B cell (primary cell): Measurements from ENCODE around the gene ZPLD1. TPM values are rescaled to one million over a fixed set of nuclear protein-coding genes. Genes with fewer than 3 reads are reported as not detected.

Experiments
- ATAC-seq: fragments of 200-7000 bp; cut with Tn5 transposase; one replicate; pipeline ENCODE4 v1.10.0; 2021; ENCODE audit warnings: low read depth, mild to moderate bottlenecking, moderate number of reproducible peaks, moderate library complexity
- CTCF ChIA-PET: fragments of 350-600 bp; sonication (Branson Sonifier 250); formaldehyde crosslinking; loops from one replicate; lab custom pipeline; 2021; ENCODE audit warnings: antibody characterized with exemption, inconsistent platforms; lab: Charles Lee
- POLR2A ChIA-PET: fragments of 350-600 bp; sonication (Branson Sonifier 250); formaldehyde crosslinking; loops from one replicate; lab custom pipeline; 2021; ENCODE audit warnings: antibody characterized with exemption; lab: Charles Lee
- DNase-seq: peaks from one replicate; pipeline ENCODE4 v3.0.0; 2013
- H2AFZ ChIP-seq: 2 replicates; pipeline ENCODE4 v1.6.1; 2012; ENCODE audit warnings: mild to moderate bottlenecking, low read depth, low read length; ENCODE audit not compliant: insufficient read depth, poor library complexity, severe bottlenecking
- H3K27ac ChIP-seq, 2 donors: 1 replicate in 1 of 2; 2 replicates in 1 of 2; pipeline ENCODE4 v1.5.1; 2012 to 2013; ENCODE audit warnings: low read length in 2 of 2, mild to moderate bottlenecking in 2 of 2, moderate library complexity in 1 of 2
- H3K27me3 ChIP-seq, 4 experiments: fragments of 200-600 bp in 1 of 4; sonication (generic) in 1 of 4; replicated peaks in 1 of 4; 1 replicate in 2 of 4; 2 replicates in 2 of 4; pipeline versions ENCODE4 v1.6.1 to v1.7.0; 2013 to 2016; ENCODE audit warnings: low read length in 3 of 4, mild to moderate bottlenecking in 2 of 4, mixed read lengths in 1 of 4, moderate library complexity in 1 of 4; ENCODE audit not compliant: insufficient read depth in 4 of 4, control insufficient read depth in 3 of 4; ENCODE audit errors: control extremely low read depth in 1 of 4
- H3K36me3 ChIP-seq, 2 experiments: replicated peaks in 1 of 2; 1 replicate in 1 of 2; 2 replicates in 1 of 2; pipeline versions ENCODE4 v1.6.1 to v1.7.1; 2013; ENCODE audit warnings: low read length in 1 of 2; ENCODE audit not compliant: insufficient read depth in 2 of 2, control insufficient read depth in 1 of 2; ENCODE audit errors: control extremely low read depth in 1 of 2, extremely low read depth in 1 of 2
- H3K4me1 ChIP-seq, 2 donors: fragments of 200-600 bp in 1 of 2; sonication (generic) in 1 of 2; 1 replicate in 1 of 2; 2 replicates in 1 of 2; pipeline versions ENCODE4 v1.5.1 to v1.6.1; 2013 to 2017; ENCODE audit warnings: low read length in 2 of 2; ENCODE audit not compliant: control insufficient read depth in 2 of 2, insufficient read depth in 2 of 2
- H3K4me2 ChIP-seq: replicated peaks from 2 replicates; pipeline ENCODE3; 2012; ENCODE audit warnings: mild to moderate bottlenecking, low read depth, low read length; ENCODE audit not compliant: poor library complexity, severe bottlenecking
- H3K4me3 ChIP-seq, 5 experiments: fragments of 200-600 bp in 1 of 5; sonication (generic) in 1 of 5; 1 replicate in 3 of 5; 2 replicates in 2 of 5; pipeline versions ENCODE4 v1.5.1 to v1.7.0; 2011 to 2016; ENCODE audit warnings: low read length in 4 of 5, mild to moderate bottlenecking in 4 of 5, low read depth in 2 of 5, control low read depth in 1 of 5, moderate library complexity in 1 of 5; ENCODE audit not compliant: insufficient read depth in 1 of 5; ENCODE audit errors: control extremely low read depth in 1 of 5, extremely low read depth in 1 of 5
- H3K79me2 ChIP-seq: fragments of 200-600 bp; sonication (generic); one replicate; pipeline ENCODE4 v1.6.0; 2016; ENCODE audit warnings: low read length; ENCODE audit not compliant: control insufficient read depth, insufficient read depth
- H3K9ac ChIP-seq: fragments of 200-600 bp; sonication (generic); 2 replicates; pipeline ENCODE4 v1.6.1; 2017; ENCODE audit warnings: mild to moderate bottlenecking, low read length, moderate library complexity
- H3K9me3 ChIP-seq, 3 donors: one replicate each; pipeline versions ENCODE4 v1.6.1 to v1.7.1; 2013; ENCODE audit warnings: low read length in 2 of 3; ENCODE audit not compliant: control insufficient read depth in 2 of 3, insufficient read depth in 1 of 3; ENCODE audit errors: control extremely low read depth in 1 of 3
- H4K20me1 ChIP-seq: 2 replicates; pipeline ENCODE4 v1.6.0; 2012; ENCODE audit warnings: mild to moderate bottlenecking, low read length; ENCODE audit not compliant: insufficient read depth, control insufficient read depth, poor library complexity, severe bottlenecking
- H3K27ac Mint-ChIP-seq: one replicate; pipeline ENCODE4 v1.8.0; 2021; ENCODE audit warnings: mixed read lengths
- H3K27me3 Mint-ChIP-seq: one replicate; pipeline ENCODE4 v1.8.0; 2021; ENCODE audit warnings: mixed read lengths
- H3K4me1 Mint-ChIP-seq: one replicate; pipeline ENCODE4 v1.8.0; 2021; ENCODE audit warnings: mixed read lengths
- H3K4me3 Mint-ChIP-seq: one replicate; pipeline ENCODE4 v1.8.0; 2021; ENCODE audit warnings: mixed read lengths
- H3K9me3 Mint-ChIP-seq: one replicate; pipeline ENCODE4 v1.8.0; 2022; ENCODE audit warnings: mixed read lengths; ENCODE audit not compliant: insufficient read depth
- CTCF ChIP-seq: fragments of 200-600 bp; IDR thresholded peaks from one replicate; pipeline ENCODE4 v1.8.0; 2022; ENCODE audit warnings: antibody characterized with exemption, mild to moderate bottlenecking
- EZH2 ChIP-seq: IDR thresholded peaks from 2 replicates; pipeline ENCODE4 v1.6.1; 2012; ENCODE audit warnings: borderline replicate concordance, low read depth, mild to moderate bottlenecking, moderate library complexity, low read length; ENCODE audit not compliant: insufficient read depth, poor library complexity, severe bottlenecking
- WGBS: methylation state at CpG from one replicate; pipeline ENCODE4 v1.1.5; 2013; ENCODE audit warnings: missing lambda C conversion rate; ENCODE audit not compliant: insufficient coverage; 5-methylcytosine and 5-hydroxymethylcytosine counted together
- intact Hi-C: fragments of 100-400 bp; cut with micrococcal nuclease; formaldehyde crosslinking; loops from one replicate; pipeline ENCODE4 v1.10.0; 2022
- polyA plus RNA-seq: library from polyadenylated mRNA; depleted of rRNA; stranded (reverse); fragments of >200 nt; gene quantifications from 2 replicates; pipeline ENCODE4 v1.2.3, GENCODE V29; 2012
- total RNA-seq, 2 donors: library from RNA; stranded (reverse); fragments of 120-200 nt in 1 of 2; gene quantifications; 1 replicate in 1 of 2; 2 replicates in 1 of 2; pipeline versions ENCODE4 v1.2.3 to v1.2.4, GENCODE V29; 2013 to 2022

The ZPLD1 gene
- total and polyA plus RNA-seq, 2 donors (not counting 1 experiment from before 2014, with no cell fraction given) = not detected

- Histone ChIP-seq H3K4me1 (no peaks in the 10 kb centered on the region), H3K79me2 (no peaks in the 10 kb centered on the region), H3K4me2 (no peak overlapping the region), H3K27ac (no peak overlapping the region), H3K9me3 (peaks cover 0 to 1% (median 0%) of the 10 kb centered on the region in 3 donors), H3K4me3 (no peak overlapping the region), H3K9ac (no peak overlapping the region), H3K36me3 (no peaks in the 10 kb centered on the region), H3K27me3 (no peaks in the 10 kb centered on the region), H4K20me1 (no peaks in the 10 kb centered on the region), H2AFZ (no peak overlapping the region)
- POLR2A ChIA-PET = no interaction called here
- TF ChIP-seq CTCF (no peak), EZH2 (no peak)
- H3K27ac Mint-ChIP-seq = no peak overlapping the region
- H3K4me3 Mint-ChIP-seq = no peak overlapping the region
- no peak for ATAC-seq
- H3K27me3 Mint-ChIP-seq = peaks cover 25% of the 10 kb centered on the region
- DNase-seq = no peak
- intact Hi-C loops = no loop called here
- H3K9me3 Mint-ChIP-seq = peaks cover 2% of the 10 kb centered on the region
- H3K4me1 Mint-ChIP-seq = no peaks in the 10 kb centered on the region
- no CpG with 5 or more reads among the region's 1 CpG for WGBS
- CTCF ChIA-PET = no interaction called here
These were observed 76.4 kb downstream of the ZPLD1 start for GRCh38 chr3:102511168-102511567.

- no peaks in the 10 kb centered on the region for H3K36me3 ChIP-seq
- no peak overlapping the region for H3K9ac ChIP-seq
- no peaks in the 10 kb centered on the region for H3K27me3 ChIP-seq
- TF ChIP-seq EZH2 (no peak), CTCF (no peak)
- H3K27me3 Mint-ChIP-seq = peaks cover 21% of the 10 kb centered on the region
- H3K4me3 ChIP-seq = no peak overlapping the region
- H3K27ac ChIP-seq = no peak overlapping the region
- no peak overlapping the region for H3K4me3 Mint-ChIP-seq
- no peak overlapping the region for H3K27ac Mint-ChIP-seq
- ChIA-PET CTCF (no interaction called here), POLR2A (no interaction called here)
- no CpG with 5 or more reads among the region's 4 CpGs for WGBS
- H2AFZ ChIP-seq = no peak overlapping the region
- no peaks in the 10 kb centered on the region for H3K4me1 Mint-ChIP-seq
- H4K20me1 ChIP-seq = no peaks in the 10 kb centered on the region
- ATAC-seq = no peak
- H3K79me2 ChIP-seq = no peaks in the 10 kb centered on the region
- no peak overlapping the region for H3K4me2 ChIP-seq
- H3K4me1 ChIP-seq = no peaks in the 10 kb centered on the region
- H3K9me3 Mint-ChIP-seq = no peaks in the 10 kb centered on the region
- DNase-seq = no peak
- intact Hi-C loops = no loop called here
- H3K9me3 ChIP-seq = peaks cover 0 to 1% (median 0%) of the 10 kb centered on the region in 3 donors
These were observed 76.8 kb downstream of the ZPLD1 start for GRCh38 chr3:102511639-102512038.
